Measurements from ENCODE around the gene PAK4. TPM values are rescaled to one million over a fixed set of nuclear protein-coding genes. Genes with fewer than 3 reads are reported as not detected.

PAK4 gene
- total and polyA plus RNA-seq, 2 of the 8 experiments (the other 6 are each of a cell fraction or from before 2014, with no cell fraction given) = 50.7 to 64.4 TPM

GRCh38 chr19:39224910-39225309 lies 99.3 kb downstream of the PAK4 start:
- H3K18ac ChIP-seq (ENCODE audit: extremely low read depth, low read length) = no peak overlapping the region
- H4K5ac ChIP-seq (ENCODE audit: insufficient read length, low read depth, low read length) = no peak overlapping the region
- no peak overlapping the region for H3K9ac ChIP-seq (replicated peaks in 1 of 4; ENCODE audit: extremely low read depth in 1 of 4, low read depth in 3 of 4, low read length in 3 of 4)
- no peak overlapping the region for H3K27ac ChIP-seq (ENCODE audit: low read depth, low read length)
- POLR2A ChIA-PET (ENCODE audit: partially characterized antibody) = no interaction called here
- H2BK5ac ChIP-seq (ENCODE audit: low read depth, low read length) = no peak overlapping the region
- DNase-seq (ENCODE audit: low read depth in 1 of 2, low spot score in 2 of 2) (no peak), FAIRE-seq (peak; percentile 45)
- H3K14ac ChIP-seq (ENCODE audit: insufficient read length) = no peak overlapping the region
- no peaks in the 10 kb centered on the region for H3K9me3 ChIP-seq (ENCODE audit: insufficient read depth in 2 of 2, low read depth in 1 of 2, low read length in 1 of 2)
- no peak overlapping the region for H3K4ac ChIP-seq (replicated peaks; ENCODE audit: insufficient read length, low read depth, low read length)
- H3K79me1 ChIP-seq (ENCODE audit: low read depth, low read length) = no peaks in the 10 kb centered on the region
- no peak overlapping the region for H3K56ac ChIP-seq (replicated peaks; ENCODE audit: insufficient read length, low read depth, low read length)
- H3K27me3 ChIP-seq (replicated peaks in 1 of 4; ENCODE audit: control insufficient read depth in 3 of 4, extremely low read depth in 1 of 4, insufficient read depth in 3 of 4, low read length in 3 of 4) = peaks cover 0 to 3% (median 0%) of the 10 kb centered on the region in 4 experiments; a peak in 2 of 7 replicates
- no peak overlapping the region for H3K23ac ChIP-seq (ENCODE audit: insufficient read length)
- H4K20me1 ChIP-seq (replicated peaks in 1 of 2; ENCODE audit: control insufficient read depth in 1 of 2, insufficient read depth in 2 of 2, low read length in 2 of 2) = no peaks in the 10 kb centered on the region
- peaks cover under 1% of the 10 kb centered on the region; the same call in 1 of the 2 replicates for H3K23me2 ChIP-seq (ENCODE audit: low read depth, low read length)
- no peak overlapping the region for H2BK12ac ChIP-seq (ENCODE audit: low read depth, low read length)
- WGBS, 2 experiments (ENCODE audit: extremely low coverage in 1 of 2, insufficient coverage in 1 of 2, insufficient read length in 1 of 2, insufficient replicate concordance in 2 of 2, low coverage in 1 of 2, low lambda C conversion rate in 2 of 2, missing lambda C conversion rate in 1 of 2) = 53% methylated on average over 3 of the region's 3 CpGs; no CpG with 5 or more reads in 1 of the 2 experiments
- CTCF ChIA-PET (ENCODE audit: partially characterized antibody) = interaction anchor here (0.7 to 5.0 kb wide), 8 partner anchors 12 to 106 kb away, joined by 3 to 25 read pairs (median 4); partner anchors contain the start of gene SYCN
- H2AFZ ChIP-seq (ENCODE audit: low read length) = no peak overlapping the region
- H2BK20ac ChIP-seq (ENCODE audit: low read length) = no peak overlapping the region
- H2BK15ac ChIP-seq (ENCODE audit: low read length) = no peak overlapping the region
- H3K4me1 ChIP-seq (replicated peaks in 1 of 4; ENCODE audit: control insufficient read depth in 3 of 4, insufficient read depth in 4 of 4, low read length in 3 of 4) = no peaks in the 10 kb centered on the region
- no peak overlapping the region for H4K91ac ChIP-seq (replicated peaks; ENCODE audit: insufficient read length, low read length)
- H3K4me2 ChIP-seq (ENCODE audit: insufficient read depth in 1 of 2, low read depth in 2 of 2, low read length in 2 of 2) = no peak overlapping the region
- no peak overlapping the region for H2BK120ac ChIP-seq (replicated peaks; ENCODE audit: low read depth, low read length)
- H3K79me2 ChIP-seq (ENCODE audit: control insufficient read depth in 1 of 2, insufficient read depth in 2 of 2, low read length in 2 of 2) = no peaks in the 10 kb centered on the region
- no peak overlapping the region for H2AK5ac ChIP-seq (ENCODE audit: low read depth, low read length)
- H3K4me3 ChIP-seq (ENCODE audit: extremely low read depth in 1 of 4, insufficient read depth in 2 of 4, low read depth in 3 of 4, low read length in 4 of 4) = no peak overlapping the region
- H3K36me3 ChIP-seq (ENCODE audit: control insufficient read depth in 2 of 4, insufficient read depth in 4 of 4, low read length in 3 of 4) = no peaks in the 10 kb centered on the region
- H4K8ac ChIP-seq (ENCODE audit: extremely low read depth, insufficient read depth, low read length) = no peak overlapping the region
- no peak for TF ChIP-seq SRF (IDR thresholded peaks at IDR 0.05; ENCODE audit: low read depth, low read length)
- TF ChIP-seq JUND (IDR thresholded peaks at IDR 0.05; ENCODE audit: low read length) = peak; percentile 71; the same call in 1 of the 2 replicates
- no peak for TF ChIP-seq CBX5 (IDR thresholded peaks at IDR 0.05; ENCODE audit: low read depth, low read length)
- TF ChIP-seq MAFK (IDR thresholded peaks at IDR 0.05; ENCODE audit: low read depth, low read length) = no peak
- TF ChIP-seq BRCA1 (IDR thresholded peaks at IDR 0.05; ENCODE audit: low read depth, low read length) = no peak
- no peak for TF ChIP-seq FOSL1 (IDR thresholded peaks at IDR 0.05; ENCODE audit: insufficient read depth, low read depth, low read length)
- no peak for TF ChIP-seq SP4 (IDR thresholded peaks at IDR 0.05; ENCODE audit: low read length)
- TF ChIP-seq, protein P1, sequence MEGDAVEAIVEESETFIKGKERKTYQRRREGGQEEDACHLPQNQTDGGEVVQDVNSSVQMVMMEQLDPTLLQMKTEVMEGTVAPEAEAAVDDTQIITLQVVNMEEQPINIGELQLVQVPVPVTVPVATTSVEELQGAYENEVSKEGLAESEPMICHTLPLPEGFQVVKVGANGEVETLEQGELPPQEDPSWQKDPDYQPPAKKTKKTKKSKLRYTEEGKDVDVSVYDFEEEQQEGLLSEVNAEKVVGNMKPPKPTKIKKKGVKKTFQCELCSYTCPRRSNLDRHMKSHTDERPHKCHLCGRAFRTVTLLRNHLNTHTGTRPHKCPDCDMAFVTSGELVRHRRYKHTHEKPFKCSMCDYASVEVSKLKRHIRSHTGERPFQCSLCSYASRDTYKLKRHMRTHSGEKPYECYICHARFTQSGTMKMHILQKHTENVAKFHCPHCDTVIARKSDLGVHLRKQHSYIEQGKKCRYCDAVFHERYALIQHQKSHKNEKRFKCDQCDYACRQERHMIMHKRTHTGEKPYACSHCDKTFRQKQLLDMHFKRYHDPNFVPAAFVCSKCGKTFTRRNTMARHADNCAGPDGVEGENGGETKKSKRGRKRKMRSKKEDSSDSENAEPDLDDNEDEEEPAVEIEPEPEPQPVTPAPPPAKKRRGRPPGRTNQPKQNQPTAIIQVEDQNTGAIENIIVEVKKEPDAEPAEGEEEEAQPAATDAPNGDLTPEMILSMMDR (IDR thresholded peaks at IDR 0.05; ENCODE audit: control extremely low read depth in 1 of 3, insufficient read depth in 1 of 3, low read depth in 1 of 3, low read length in 3 of 3) = peak; percentile 13 to 52 (median 41); a peak in 3 of 4 replicates
- TF ChIP-seq SP2 (IDR thresholded peaks at IDR 0.05; ENCODE audit: low read length) = no peak
- TF ChIP-seq SAP30 (IDR thresholded peaks at IDR 0.05; ENCODE audit: insufficient read depth, insufficient replicate concordance, low read length) = no peak
- no peak for TF ChIP-seq BACH1 (IDR thresholded peaks at IDR 0.05; ENCODE audit: low read length)
- TF ChIP-seq CBX8 (IDR thresholded peaks at IDR 0.05; ENCODE audit: borderline replicate concordance, low read depth, low read length) = no peak
